Measurements from ENCODE around the gene SMAD9. TPM values are rescaled to one million over a fixed set of nuclear protein-coding genes. Genes with fewer than 3 reads are reported as not detected.

Gene SMAD9
- total and polyA plus RNA-seq, 8 donors: 0.32 to 1.6 (median 1.0) TPM

GRCh38 chr13:36796052-36796451 lies 124.0 kb downstream of the SMAD9 start:
- H3K9me3 ChIP-seq: no peaks in the 10 kb centered on the region
- ATAC-seq: no peak
- FAIRE-seq: no peak
- intact Hi-C loops (cut with DNase I): no loop called here
- DNase-seq: no peak
- H3K4me1 ChIP-seq: no peaks in the 10 kb centered on the region
- WGBS, 2 donors: 65 to 77% methylated on average over 3 of the region's 3 CpGs
- H3K36me3 ChIP-seq: no peaks in the 10 kb centered on the region
- no peak overlapping the region for H3K4me3 ChIP-seq
- H3K27me3 ChIP-seq: no peaks in the 10 kb centered on the region
- TF ChIP-seq CTCF (IDR thresholded peaks at IDR 0.05): no peak
- no peak overlapping the region for H3K27ac ChIP-seq

- no peaks in the 10 kb centered on the region for H3K36me3 ChIP-seq
- no peak for TF ChIP-seq CTCF (IDR thresholded peaks at IDR 0.05)
- no peak for FAIRE-seq
- H3K27me3 ChIP-seq: no peaks in the 10 kb centered on the region
- H3K4me1 ChIP-seq: no peaks in the 10 kb centered on the region
- intact Hi-C loops (cut with DNase I): no loop called here
- no peak for ATAC-seq
- no peak for DNase-seq
- 31 to 52% methylated on average over 6 of the region's 6 CpGs for WGBS, 2 donors
- no peak overlapping the region for H3K4me3 ChIP-seq
- H3K9me3 ChIP-seq: no peaks in the 10 kb centered on the region
- no peak overlapping the region for H3K27ac ChIP-seq
Measured at GRCh38 chr13:36795463-36795862, 124.6 kb downstream of the SMAD9 start.

Other genes with a start within 250 kb of the SMAD9 start
- gene SERTM1, start 246.2 kb downstream of the SMAD9 start, total RNA-seq: under 1 TPM in 4 of 6 donors, not detected in 2; 0.04 to 0.43 (median 0.20) TPM
- 1 to 10 TPM in 1 of 2 donors, under 1 TPM in 1; 0.23 to 1.1 TPM for gene SERTM1, start 246.2 kb downstream of the SMAD9 start, polyA plus RNA-seq
- gene RFXAP, start 101.0 kb downstream of the SMAD9 start, total RNA-seq: 1 to 10 TPM; 2.0 to 3.1 (median 2.3) TPM
- gene RFXAP, start 101.0 kb downstream of the SMAD9 start, polyA plus RNA-seq: 1 to 10 TPM; 1.8 to 4.1 TPM
- 10 to 100 TPM; 30.9 to 62.6 (median 40.8) TPM for gene ALG5, start 79.1 kb upstream of the SMAD9 start, total RNA-seq
- 10 to 100 TPM; 37.0 to 49.5 TPM for gene ALG5, start 79.1 kb upstream of the SMAD9 start, polyA plus RNA-seq
- gene EXOSC8, start 80.5 kb upstream of the SMAD9 start, total RNA-seq: 10 to 100 TPM; 12.9 to 17.5 (median 13.2) TPM
- gene EXOSC8, start 80.5 kb upstream of the SMAD9 start, polyA plus RNA-seq: 10 to 100 TPM; 40.3 to 63.7 TPM
- gene SUPT20H, start 139.4 kb upstream of the SMAD9 start, total RNA-seq: 10 to 100 TPM; 16.0 to 33.4 (median 20.4) TPM
- 10 to 100 TPM; 15.3 to 22.7 TPM for gene SUPT20H, start 139.4 kb upstream of the SMAD9 start, polyA plus RNA-seq
- not detected for gene CSNK1A1L, start 185.4 kb upstream of the SMAD9 start, total RNA-seq
- not detected for gene CSNK1A1L, start 185.4 kb upstream of the SMAD9 start, polyA plus RNA-seq